Ectodermal cell (in vitro differentiated cells): ENCODE data around the gene PLEKHM3.

Experiments
- H3K27ac ChIP-seq: 2 replicates; pipeline ENCODE4 v1.7.0; 2013; ENCODE audit warnings: mild to moderate bottlenecking, low read depth, low read length; ENCODE audit not compliant: insufficient read depth, poor library complexity, severe bottlenecking
- H3K27me3 ChIP-seq: 2 replicates; pipeline ENCODE4 v1.7.0; 2013; ENCODE audit warnings: mild to moderate bottlenecking, low read length; ENCODE audit not compliant: insufficient read depth, control insufficient read depth, poor library complexity, severe bottlenecking
- H3K36me3 ChIP-seq: one replicate; pipeline ENCODE4 v1.7.0; 2013; ENCODE audit warnings: low read length; ENCODE audit not compliant: control insufficient read depth, insufficient read depth
- H3K4me1 ChIP-seq: one replicate; pipeline ENCODE4 v1.7.0; 2013; ENCODE audit warnings: low read length; ENCODE audit not compliant: control insufficient read depth, insufficient read depth
- H3K4me3 ChIP-seq: 2 replicates; pipeline ENCODE4 v1.7.0; 2013; ENCODE audit warnings: low read depth, low read length, control low read depth; ENCODE audit not compliant: insufficient read depth
- H3K9me3 ChIP-seq: 2 replicates; pipeline ENCODE4 v1.7.0; 2013; ENCODE audit warnings: mild to moderate bottlenecking, low read length, moderate library complexity; ENCODE audit not compliant: control insufficient read depth
- WGBS, 2 experiments: methylation state at CpG; one replicate each; pipeline ENCODE4 v1.1.7; 2013; ENCODE audit warnings: missing lambda C conversion rate in 2 of 2; 5-methylcytosine and 5-hydroxymethylcytosine counted together

The PLEKHM3 gene

GRCh38 chr2:207993151-207993763 lies 32.1 kb downstream of the PLEKHM3 start:
- WGBS, 2 experiments, result 92 to 93% methylated on average over 4 of the region's 4 CpGs

GRCh38 chr2:207991944-207992343 lies 33.4 kb downstream of the PLEKHM3 start:
- H3K27ac ChIP-seq, result no peak overlapping the region
- 96 to 100% methylated on average over 1 of the region's 1 CpG for WGBS, 2 experiments

More at GRCh38 chr2:207993151-207993763, 32.1 kb downstream of the PLEKHM3 start:
- H3K9me3 ChIP-seq, result no peaks in the 10 kb centered on the region
- no peak overlapping the region for H3K27ac ChIP-seq
- no peak overlapping the region for H3K4me3 ChIP-seq
- no peaks in the 10 kb centered on the region for H3K4me1 ChIP-seq
- no peaks in the 10 kb centered on the region for H3K36me3 ChIP-seq
- no peaks in the 10 kb centered on the region for H3K27me3 ChIP-seq

GRCh38 chr2:207990784-207991183 lies 34.5 kb downstream of the PLEKHM3 start:
- no peak overlapping the region for H3K27ac ChIP-seq
- no peaks in the 10 kb centered on the region for H3K9me3 ChIP-seq
- no peaks in the 10 kb centered on the region for H3K4me1 ChIP-seq
- H3K36me3 ChIP-seq, result no peaks in the 10 kb centered on the region
- no peaks in the 10 kb centered on the region for H3K27me3 ChIP-seq
- no peak overlapping the region for H3K4me3 ChIP-seq

More at GRCh38 chr2:207991944-207992343, 33.4 kb downstream of the PLEKHM3 start:
- Histone ChIP-seq H3K36me3 (no peaks in the 10 kb centered on the region), H3K27me3 (no peaks in the 10 kb centered on the region), H3K4me3 (no peak overlapping the region), H3K4me1 (no peaks in the 10 kb centered on the region), H3K9me3 (no peaks in the 10 kb centered on the region)

- Histone ChIP-seq H3K4me3 (no peak overlapping the region), H3K4me1 (no peaks in the 10 kb centered on the region), H3K27ac (no peak overlapping the region), H3K9me3 (no peaks in the 10 kb centered on the region), H3K27me3 (no peaks in the 10 kb centered on the region), H3K36me3 (no peaks in the 10 kb centered on the region)
- 90 to 94% methylated on average over 3 of the region's 3 CpGs for WGBS, 2 experiments
These were observed 36.4 kb downstream of the PLEKHM3 start for GRCh38 chr2:207988975-207989374.

- H3K27me3 ChIP-seq, result no peaks in the 10 kb centered on the region
- WGBS, 2 experiments, result 95 to 97% methylated on average over 4 of the region's 4 CpGs
- H3K4me3 ChIP-seq, result no peak overlapping the region
- no peaks in the 10 kb centered on the region for H3K4me1 ChIP-seq
- no peak overlapping the region for H3K27ac ChIP-seq
- no peaks in the 10 kb centered on the region for H3K36me3 ChIP-seq
- no peaks in the 10 kb centered on the region for H3K9me3 ChIP-seq
These were observed 38.2 kb downstream of the PLEKHM3 start for GRCh38 chr2:207987025-207987716.

- H3K27ac ChIP-seq, result no peak overlapping the region
- H3K9me3 ChIP-seq, result no peaks in the 10 kb centered on the region
- H3K4me1 ChIP-seq, result no peaks in the 10 kb centered on the region
- H3K27me3 ChIP-seq, result no peaks in the 10 kb centered on the region
- no peak overlapping the region for H3K4me3 ChIP-seq
- H3K36me3 ChIP-seq, result no peaks in the 10 kb centered on the region
- 98 to 99% methylated on average over 2 to 3 of the region's 3 CpGs for WGBS, 2 experiments
These were observed 40.4 kb downstream of the PLEKHM3 start for GRCh38 chr2:207984765-207985480.

GRCh38 chr2:207983641-207984042 lies 41.7 kb downstream of the PLEKHM3 start:
- no peaks in the 10 kb centered on the region for H3K4me1 ChIP-seq
- 88 to 96% methylated on average over 2 of the region's 2 CpGs for WGBS, 2 experiments
- H3K27me3 ChIP-seq, result no peaks in the 10 kb centered on the region
- H3K36me3 ChIP-seq, result no peaks in the 10 kb centered on the region
- no peak overlapping the region for H3K4me3 ChIP-seq
- no peak overlapping the region for H3K27ac ChIP-seq
- H3K9me3 ChIP-seq, result no peaks in the 10 kb centered on the region

- Histone ChIP-seq H3K27me3 (peaks cover 8% of the 10 kb centered on the region), H3K4me3 (no peak overlapping the region), H3K4me1 (no peaks in the 10 kb centered on the region), H3K9me3 (no peaks in the 10 kb centered on the region), H3K36me3 (no peaks in the 10 kb centered on the region), H3K27ac (no peak overlapping the region)
- WGBS, 2 experiments, result 91 to 93% methylated on average over 12 of the region's 12 CpGs
These were observed 47.0 kb downstream of the PLEKHM3 start for GRCh38 chr2:207978177-207978948.

GRCh38 chr2:207975921-207976320 lies 49.4 kb downstream of the PLEKHM3 start:
- 91 to 95% methylated on average over 2 of the region's 2 CpGs for WGBS, 2 experiments
- Histone ChIP-seq H3K4me3 (no peak overlapping the region), H3K9me3 (no peaks in the 10 kb centered on the region), H3K36me3 (no peaks in the 10 kb centered on the region), H3K4me1 (peaks cover 7% of the 10 kb centered on the region), H3K27me3 (peaks cover 29% of the 10 kb centered on the region), H3K27ac (no peak overlapping the region)

GRCh38 chr2:207974216-207974605 lies 51.1 kb downstream of the PLEKHM3 start:
- 94 to 96% methylated on average over 5 of the region's 5 CpGs for WGBS, 2 experiments
- no peak overlapping the region for H3K27ac ChIP-seq
- H3K27me3 ChIP-seq, result peaks cover 40% of the 10 kb centered on the region
- H3K36me3 ChIP-seq, result no peaks in the 10 kb centered on the region
- peaks cover 24% of the 10 kb centered on the region for H3K4me1 ChIP-seq
- no peak overlapping the region for H3K4me3 ChIP-seq
- no peaks in the 10 kb centered on the region for H3K9me3 ChIP-seq
